H9 (cell line): ENCODE data around the gene ZNF350. TPM values are rescaled to one million over a fixed set of nuclear protein-coding genes. Genes with fewer than 3 reads are reported as not detected.

Experiments
- DNase-seq: peaks from one replicate; pipeline ENCODE4 v3.0.0-alpha.2; 2017
- H2AFZ ChIP-seq: one replicate; pipeline ENCODE4 v1.6.1; 2013; ENCODE audit warnings: mild to moderate bottlenecking, low read length, control low read depth, moderate library complexity
- H2AK5ac ChIP-seq: 2 replicates; pipeline ENCODE4 v1.6.1; 2013; ENCODE audit warnings: low read length, control low read depth, mixed read lengths; ENCODE audit not compliant: insufficient read length
- H2BK120ac ChIP-seq: one replicate; pipeline ENCODE4 v1.6.1; 2013; ENCODE audit warnings: low read depth, mild to moderate bottlenecking, low read length, control low read depth, inconsistent platforms; ENCODE audit not compliant: poor library complexity, severe bottlenecking
- H2BK12ac ChIP-seq: 2 replicates; pipeline ENCODE4 v1.6.1; 2013; ENCODE audit warnings: low read length, control low read depth, mixed read lengths, low read depth; ENCODE audit not compliant: insufficient read length
- H2BK15ac ChIP-seq: 2 replicates; pipeline ENCODE4 v1.6.1; 2013; ENCODE audit warnings: low read depth, low read length, control low read depth
- H2BK20ac ChIP-seq: one replicate; pipeline ENCODE4 v1.6.1; 2013; ENCODE audit warnings: low read depth, mild to moderate bottlenecking, low read length, control low read depth, inconsistent platforms; ENCODE audit not compliant: poor library complexity, severe bottlenecking
- H2BK5ac ChIP-seq: 2 replicates; pipeline ENCODE4 v1.6.1; 2013; ENCODE audit warnings: low read length, control low read depth, mixed read lengths; ENCODE audit not compliant: insufficient read length
- H3K14ac ChIP-seq: 2 replicates; pipeline ENCODE4 v1.6.1; 2013; ENCODE audit warnings: low read length, control low read depth; ENCODE audit not compliant: insufficient read depth
- H3K18ac ChIP-seq: 2 replicates; pipeline ENCODE4 v1.6.1; 2013; ENCODE audit warnings: low read depth, mild to moderate bottlenecking, mixed read lengths, low read length, control low read depth; ENCODE audit not compliant: insufficient read length
- H3K23ac ChIP-seq: 2 replicates; pipeline ENCODE4 v1.6.1; 2013; ENCODE audit warnings: low read length, control low read depth, mixed read lengths, low read depth; ENCODE audit not compliant: insufficient read length
- H3K23me2 ChIP-seq: 2 replicates; pipeline ENCODE4 v1.6.1; 2013; ENCODE audit warnings: low read depth, mild to moderate bottlenecking, mixed read lengths, low read length, control low read depth; ENCODE audit not compliant: insufficient read length, poor library complexity, severe bottlenecking
- H3K27ac ChIP-seq: 2 replicates; pipeline ENCODE4 v1.5.1; 2013; ENCODE audit warnings: low read length, control low read depth, mixed read lengths, low read depth; ENCODE audit not compliant: insufficient read length
- H3K27me3 ChIP-seq: 2 replicates; pipeline ENCODE4 v1.6.1; 2013; ENCODE audit warnings: low read length, control low read depth, inconsistent platforms; ENCODE audit not compliant: insufficient read depth
- H3K4ac ChIP-seq: 2 replicates; pipeline ENCODE4 v1.6.1; 2013; ENCODE audit warnings: low read depth, mild to moderate bottlenecking, control low read depth, inconsistent platforms, low read length, moderate library complexity
- H3K4me1 ChIP-seq: 2 replicates; pipeline ENCODE4 v1.6.1; 2013; ENCODE audit warnings: low read length, control low read depth, inconsistent platforms; ENCODE audit not compliant: insufficient read depth
- H3K4me2 ChIP-seq: 2 replicates; pipeline ENCODE4 v1.6.1; 2013; ENCODE audit warnings: low read length, control low read depth, mixed read lengths; ENCODE audit not compliant: insufficient read length, insufficient read depth
- H3K56ac ChIP-seq: 2 replicates; pipeline ENCODE4 v1.6.1; 2013; ENCODE audit warnings: low read depth, mild to moderate bottlenecking, mixed read lengths, low read length, control low read depth; ENCODE audit not compliant: insufficient read length
- H3K79me1 ChIP-seq: 2 replicates; pipeline ENCODE4 v1.6.1; 2013; ENCODE audit warnings: low read depth, mild to moderate bottlenecking, moderate library complexity, low read length, control low read depth, inconsistent platforms; ENCODE audit not compliant: insufficient read depth, poor library complexity, severe bottlenecking
- H3K79me2 ChIP-seq: 2 replicates; pipeline ENCODE4 v1.6.1; 2013; ENCODE audit warnings: low read length, control low read depth, inconsistent platforms; ENCODE audit not compliant: insufficient read depth
- H3K9ac ChIP-seq: 2 replicates; pipeline ENCODE4 v1.6.1; 2013; ENCODE audit warnings: low read length, control low read depth, mixed read lengths; ENCODE audit not compliant: insufficient read length; ENCODE audit errors: extremely low read depth
- H3K9me3 ChIP-seq: one replicate; pipeline ENCODE4 v1.6.1; 2013; ENCODE audit warnings: low read depth, low read length, inconsistent platforms; ENCODE audit not compliant: control insufficient read depth
- H3T11ph ChIP-seq: one replicate; pipeline ENCODE4 v1.6.1; 2013; ENCODE audit warnings: mild to moderate bottlenecking, low read length, control low read depth, inconsistent platforms
- H4K20me1 ChIP-seq: one replicate; pipeline ENCODE4 v1.6.1; 2013; ENCODE audit not compliant: control insufficient read depth, insufficient read length, insufficient read depth
- H4K5ac ChIP-seq: 2 replicates; pipeline ENCODE4 v1.6.1; 2013; ENCODE audit warnings: low read depth, mild to moderate bottlenecking, mixed read lengths, low read length, control low read depth; ENCODE audit not compliant: insufficient read length
- H4K8ac ChIP-seq: replicated peaks from 2 replicates; pipeline ENCODE4 v1.6.1; 2013; ENCODE audit warnings: low read length, control low read depth, mixed read lengths, low read depth; ENCODE audit not compliant: insufficient read length
- H4K91ac ChIP-seq: 2 replicates; pipeline ENCODE4 v1.6.1; 2013; ENCODE audit warnings: low read depth, mild to moderate bottlenecking, moderate library complexity, mixed read lengths, low read length, control low read depth; ENCODE audit not compliant: insufficient read length
- H3K27ac Mint-ChIP-seq, 3 experiments: 2 replicates in 2 of 3; 3 replicates in 1 of 3; pipeline ENCODE4 v1.8.0; 2020 to 2021; ENCODE audit warnings: mixed read lengths in 3 of 3, mild to moderate bottlenecking in 1 of 3, moderate library complexity in 1 of 3
- H3K27me3 Mint-ChIP-seq: 2 replicates; pipeline ENCODE4 v1.8.0; 2021; ENCODE audit warnings: low read depth, mild to moderate bottlenecking, moderate library complexity, mixed read lengths
- H3K36me3 Mint-ChIP-seq, 3 experiments: 2 replicates in 2 of 3; 3 replicates in 1 of 3; pipeline ENCODE4 v1.8.0; 2020 to 2021; ENCODE audit warnings: low read depth in 3 of 3, mixed read lengths in 3 of 3; ENCODE audit not compliant: insufficient read depth in 1 of 3
- H3K4me1 Mint-ChIP-seq, 2 experiments: 2 replicates each; pipeline ENCODE4 v1.8.0; 2020; ENCODE audit warnings: mixed read lengths in 2 of 2
- H3K4me3 Mint-ChIP-seq, 2 experiments: 2 replicates in 1 of 2; 3 replicates in 1 of 2; pipeline ENCODE4 v1.8.0; 2020 to 2021; ENCODE audit warnings: mild to moderate bottlenecking in 2 of 2, mixed read lengths in 2 of 2, moderate library complexity in 1 of 2
- H3K9me3 Mint-ChIP-seq, 2 experiments: 2 replicates in 1 of 2; 3 replicates in 1 of 2; pipeline ENCODE4 v1.8.0; 2020; ENCODE audit warnings: mild to moderate bottlenecking in 2 of 2, mixed read lengths in 2 of 2, moderate library complexity in 1 of 2
- WGBS: extraction: QIAGEN DNeasy Blood & Tissue Kit; methylation state at CpG from one replicate; pipeline ENCODE4 v1.1.7; 2013; ENCODE audit warnings: missing lambda C conversion rate, low lambda C conversion rate, mixed read lengths; ENCODE audit not compliant: insufficient read length; ENCODE audit errors: extremely low coverage; 5-methylcytosine and 5-hydroxymethylcytosine counted together
- total RNA-seq: library from RNA; stranded (reverse); gene quantifications from 2 replicates; pipeline ENCODE4 v1.2.1, GENCODE V29; 2021
- TF ChIP-seq, protein P1 (sequence below): fragments of 200-600 bp; sonication (generic); conservative IDR thresholded peaks from 3 replicates; pipeline ENCODE4 v1.8.0; 2021; ENCODE audit warnings: antibody characterized with exemption, mild to moderate bottlenecking

The ZNF350 gene
- total RNA-seq, 1 experiment from 2014 or later: 12.9 TPM

DNA sequence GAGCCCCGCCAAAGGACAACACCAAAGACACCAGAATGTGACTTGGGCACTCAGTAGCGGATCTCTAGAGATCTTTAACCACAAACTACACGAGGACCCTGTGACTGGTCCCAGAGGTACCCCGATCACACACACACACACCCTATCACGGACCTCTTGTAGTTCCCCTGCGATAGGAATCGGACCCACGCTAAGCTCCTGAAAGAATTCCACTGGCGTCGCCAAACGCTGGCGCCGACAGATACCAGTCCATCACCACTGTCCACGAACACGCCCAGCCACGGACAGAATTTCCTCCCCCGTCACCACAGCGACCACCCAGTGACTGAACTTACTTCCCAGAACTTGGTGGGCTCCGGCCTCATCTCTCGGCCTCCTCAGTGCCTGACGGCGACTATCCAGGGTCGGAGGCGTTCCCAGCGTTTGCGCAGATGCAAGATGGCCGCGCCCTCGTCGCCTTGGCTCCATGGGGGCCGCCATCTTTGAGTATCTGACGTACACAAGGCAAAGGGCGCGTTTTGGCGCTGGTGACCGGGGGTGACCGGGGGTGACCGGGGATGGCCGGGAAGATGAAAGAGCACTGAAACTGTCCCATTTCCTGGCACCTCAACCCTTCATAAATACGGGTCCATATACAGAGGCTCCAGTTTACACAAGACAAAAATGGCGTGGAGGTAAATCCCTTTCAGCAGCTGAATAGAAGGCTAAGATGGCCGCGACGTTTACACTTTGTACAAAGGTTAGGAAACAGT is 21.3 kb upstream of the ZNF350 start, which contains the start of gene ZNF615:
ZNF615 (minus strand) TSS at position 406 of the 752 bp plus-strand sequence. CDS start 4,500 bp downstream, outside the sequence.
- Histone ChIP-seq H3K27ac (peak within 1 kb of the TSS; percentile 21), H4K20me1 (no peaks in the 10 kb centered on the region), H4K8ac (peak within 1 kb of the TSS; percentile 52), H2BK120ac (peak within 1 kb of the TSS; percentile 97), H3K4me2 (peak within 1 kb of the TSS; percentile 80), H4K91ac (no peak within 1 kb of the TSS), H2BK5ac (peak within 1 kb of the TSS; percentile 82), H3K79me1 (no peaks in the 10 kb centered on the region), H3K27me3 (no peaks in the 10 kb centered on the region), H3K56ac (no peak within 1 kb of the TSS), H3K18ac (peak within 1 kb of the TSS; percentile 95), H2AFZ (peak within 1 kb of the TSS; percentile 81), H3K9ac (peak within 1 kb of the TSS; percentile 90), H4K5ac (peak within 1 kb of the TSS; percentile 86), H3K23ac (no peak within 1 kb of the TSS), H2BK12ac (no peak within 1 kb of the TSS), H3K23me2 (peaks cover 6% of the 10 kb centered on the region), H3K14ac (peak within 1 kb of the TSS; percentile 95), H2AK5ac (no peak within 1 kb of the TSS), H2BK15ac (no peak within 1 kb of the TSS), H3K79me2 (no peaks in the 10 kb centered on the region), H3K4ac (no peak within 1 kb of the TSS; the same call in 1 of the 2 replicates), H3K4me1 (no peaks in the 10 kb centered on the region), H3T11ph (no peak within 1 kb of the TSS), H3K9me3 (no peaks in the 10 kb centered on the region), H2BK20ac (no peak within 1 kb of the TSS)
- peaks cover 33 to 36% (median 35%) of the 10 kb centered on the region in 3 experiments for H3K36me3 Mint-ChIP-seq
- DNase-seq: peak; percentile 88
- H3K27me3 Mint-ChIP-seq: no peaks in the 10 kb centered on the region
- H3K4me3 Mint-ChIP-seq: peak within 1 kb of the TSS; percentile 98 to 99
- H3K9me3 Mint-ChIP-seq: peaks cover 13 to 30% of the 10 kb centered on the region in 2 experiments
- TF ChIP-seq, protein P1, sequence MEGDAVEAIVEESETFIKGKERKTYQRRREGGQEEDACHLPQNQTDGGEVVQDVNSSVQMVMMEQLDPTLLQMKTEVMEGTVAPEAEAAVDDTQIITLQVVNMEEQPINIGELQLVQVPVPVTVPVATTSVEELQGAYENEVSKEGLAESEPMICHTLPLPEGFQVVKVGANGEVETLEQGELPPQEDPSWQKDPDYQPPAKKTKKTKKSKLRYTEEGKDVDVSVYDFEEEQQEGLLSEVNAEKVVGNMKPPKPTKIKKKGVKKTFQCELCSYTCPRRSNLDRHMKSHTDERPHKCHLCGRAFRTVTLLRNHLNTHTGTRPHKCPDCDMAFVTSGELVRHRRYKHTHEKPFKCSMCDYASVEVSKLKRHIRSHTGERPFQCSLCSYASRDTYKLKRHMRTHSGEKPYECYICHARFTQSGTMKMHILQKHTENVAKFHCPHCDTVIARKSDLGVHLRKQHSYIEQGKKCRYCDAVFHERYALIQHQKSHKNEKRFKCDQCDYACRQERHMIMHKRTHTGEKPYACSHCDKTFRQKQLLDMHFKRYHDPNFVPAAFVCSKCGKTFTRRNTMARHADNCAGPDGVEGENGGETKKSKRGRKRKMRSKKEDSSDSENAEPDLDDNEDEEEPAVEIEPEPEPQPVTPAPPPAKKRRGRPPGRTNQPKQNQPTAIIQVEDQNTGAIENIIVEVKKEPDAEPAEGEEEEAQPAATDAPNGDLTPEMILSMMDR: no peak
- peaks cover 8 to 14% of the 10 kb centered on the region in 2 experiments for H3K4me1 Mint-ChIP-seq
- no CpG with 5 or more reads among the region's 44 CpGs for WGBS
- peak within 1 kb of the TSS; percentile 98 to 100 (median 100) for H3K27ac Mint-ChIP-seq
